H1 (cell line): ENCODE measurements around the gene C16orf89. TPM values are rescaled to one million over a fixed set of nuclear protein-coding genes. Genes with fewer than 3 reads are reported as not detected.

ENCODE experiments used
- CTCF ChIA-PET: fragments of 300-600 bp; sonication (Branson Sonifier 250); formaldehyde crosslinking; loops from one replicate; lab custom pipeline; 2021; ENCODE audit not compliant: partially characterized antibody; lab: Charles Lee
- POLR2A ChIA-PET: fragments of 300-600 bp; sonication (Branson Sonifier 250); formaldehyde crosslinking; loops from one replicate; lab custom pipeline; 2021; ENCODE audit warnings: inconsistent platforms; ENCODE audit not compliant: partially characterized antibody; lab: Charles Lee
- DNase-seq, 2 experiments: peaks; one replicate each; pipeline versions ENCODE4 v3.0.0 to v3.0.0-alpha.2; 2010 to 2022; ENCODE audit warnings: low spot score in 2 of 2, low read depth in 1 of 2, mixed read lengths in 1 of 2
- FAIRE-seq: peaks from 2 replicates; lab custom pipeline; 2011; peaks lifted over from hg19 to GRCh38; lab: Jason Lieb, UNC
- H2AFZ ChIP-seq: 2 replicates; pipeline ENCODE4 v1.8.1; 2012; ENCODE audit warnings: low read length, inconsistent platforms
- H2AK5ac ChIP-seq: 2 replicates; pipeline ENCODE4 v1.6.1; 2013; ENCODE audit warnings: low read depth, low read length
- H2BK120ac ChIP-seq: replicated peaks from 2 replicates; pipeline ENCODE3; 2013; ENCODE audit warnings: low read depth, low read length, inconsistent platforms
- H2BK12ac ChIP-seq: 2 replicates; pipeline ENCODE4 v1.6.1; 2013; ENCODE audit warnings: low read depth, low read length
- H2BK15ac ChIP-seq: 2 replicates; pipeline ENCODE4 v1.6.1; 2013; ENCODE audit warnings: low read length
- H2BK20ac ChIP-seq: 2 replicates; pipeline ENCODE4 v1.6.1; 2013; ENCODE audit warnings: low read length
- H2BK5ac ChIP-seq: 2 replicates; pipeline ENCODE4 v1.6.1; 2013; ENCODE audit warnings: low read depth, low read length
- H3K14ac ChIP-seq: 2 replicates; pipeline ENCODE4 v1.6.1; 2013; ENCODE audit warnings: inconsistent platforms; ENCODE audit not compliant: insufficient read length
- H3K18ac ChIP-seq: 2 replicates; pipeline ENCODE4 v1.6.1; 2013; ENCODE audit warnings: low read length; ENCODE audit errors: extremely low read depth
- H3K23ac ChIP-seq: 2 replicates; pipeline ENCODE4 v1.6.1; 2013; ENCODE audit warnings: inconsistent platforms; ENCODE audit not compliant: insufficient read length
- H3K23me2 ChIP-seq: 2 replicates; pipeline ENCODE4 v1.6.1; 2013; ENCODE audit warnings: low read depth, low read length
- H3K27ac ChIP-seq: 2 replicates; pipeline ENCODE4 v1.6.1; 2011; ENCODE audit warnings: low read depth, low read length, inconsistent platforms
- H3K27me3 ChIP-seq, 4 experiments: replicated peaks in 1 of 4; 1 replicate in 1 of 4; 2 replicates in 3 of 4; pipeline versions ENCODE4 v1.6.1 to v1.8.1; 2011 to 2013; ENCODE audit warnings: low read length in 3 of 4, mild to moderate bottlenecking in 3 of 4, inconsistent platforms in 2 of 4, mixed read lengths in 2 of 4, moderate library complexity in 1 of 4; ENCODE audit not compliant: control insufficient read depth in 3 of 4, insufficient read depth in 3 of 4; ENCODE audit errors: extremely low read depth in 1 of 4
- H3K36me3 ChIP-seq, 4 experiments: 2 replicates each; pipeline versions ENCODE4 v1.6.1 to v1.8.1; 2011 to 2013; ENCODE audit warnings: mild to moderate bottlenecking in 4 of 4, low read length in 3 of 4, moderate library complexity in 2 of 4, control low read depth in 1 of 4, inconsistent platforms in 1 of 4; ENCODE audit not compliant: insufficient read depth in 4 of 4, control insufficient read depth in 2 of 4
- H3K4ac ChIP-seq: replicated peaks from 2 replicates; pipeline ENCODE3; 2013; ENCODE audit warnings: low read length, low read depth, mixed read lengths, inconsistent platforms; ENCODE audit not compliant: insufficient read length
- H3K4me1 ChIP-seq, 4 experiments: replicated peaks in 1 of 4; 1 replicate in 1 of 4; 2 replicates in 3 of 4; pipeline versions ENCODE4 v1.6.1 to v1.8.1; 2011 to 2013; ENCODE audit warnings: low read length in 3 of 4, inconsistent platforms in 2 of 4, mixed read lengths in 1 of 4; ENCODE audit not compliant: insufficient read depth in 4 of 4, control insufficient read depth in 3 of 4
- H3K4me2 ChIP-seq, 2 experiments: 2 replicates each; pipeline versions ENCODE4 v1.6.1 to v1.8.1; 2011 to 2013; ENCODE audit warnings: low read depth in 2 of 2, low read length in 2 of 2, control low read depth in 1 of 2, inconsistent platforms in 1 of 2, mild to moderate bottlenecking in 1 of 2; ENCODE audit not compliant: insufficient read depth in 1 of 2
- H3K4me3 ChIP-seq, 4 experiments: fragments of 200-600, 300-600 bp in 1 of 4; sonication (generic), shearing (Covaris generic), sonication (Bioruptor Twin) in 1 of 4; 2 replicates each; pipeline versions ENCODE4 v1.5.1 to v1.8.1; 2011 to 2016; ENCODE audit warnings: low read length in 4 of 4, low read depth in 3 of 4, control low read depth in 2 of 4, inconsistent platforms in 2 of 4, mild to moderate bottlenecking in 2 of 4, mixed read lengths in 1 of 4, moderate library complexity in 1 of 4; ENCODE audit not compliant: insufficient read depth in 2 of 4; ENCODE audit errors: extremely low read depth in 1 of 4
- H3K56ac ChIP-seq: replicated peaks from 2 replicates; pipeline ENCODE3; 2013; ENCODE audit warnings: low read depth, mild to moderate bottlenecking, mixed read lengths, low read length, inconsistent platforms; ENCODE audit not compliant: insufficient read length
- H3K79me1 ChIP-seq: 2 replicates; pipeline ENCODE4 v1.6.1; 2013; ENCODE audit warnings: low read depth, low read length, control low read depth
- H3K79me2 ChIP-seq, 2 experiments: 2 replicates each; pipeline versions ENCODE4 v1.6.1 to v1.8.1; 2012 to 2013; ENCODE audit warnings: low read length in 2 of 2, mild to moderate bottlenecking in 2 of 2, inconsistent platforms in 1 of 2; ENCODE audit not compliant: insufficient read depth in 2 of 2, control insufficient read depth in 1 of 2
- H3K9ac ChIP-seq, 4 experiments: replicated peaks in 1 of 4; 1 replicate in 1 of 4; 2 replicates in 3 of 4; pipeline versions ENCODE4 v1.6.1 to v1.8.1; 2011 to 2013; ENCODE audit warnings: low read depth in 3 of 4, low read length in 3 of 4, control low read depth in 2 of 4, mild to moderate bottlenecking in 2 of 4, moderate library complexity in 2 of 4, inconsistent platforms in 1 of 4; ENCODE audit errors: extremely low read depth in 1 of 4
- H3K9me3 ChIP-seq, 2 experiments: 2 replicates each; pipeline versions ENCODE4 v1.6.1 to v1.8.1; 2012 to 2013; ENCODE audit warnings: mild to moderate bottlenecking in 2 of 2, moderate library complexity in 2 of 2, control low read depth in 1 of 2, inconsistent platforms in 1 of 2, low read depth in 1 of 2, low read length in 1 of 2, mixed read lengths in 1 of 2; ENCODE audit not compliant: insufficient read depth in 2 of 2
- H4K20me1 ChIP-seq, 2 experiments: replicated peaks in 1 of 2; 2 replicates each; pipeline versions ENCODE3 to v1.8.1; 2011 to 2013; ENCODE audit warnings: inconsistent platforms in 2 of 2, low read length in 2 of 2, mild to moderate bottlenecking in 1 of 2; ENCODE audit not compliant: insufficient read depth in 2 of 2, control insufficient read depth in 1 of 2
- H4K5ac ChIP-seq: 2 replicates; pipeline ENCODE4 v1.6.1; 2013; ENCODE audit warnings: low read length, low read depth, mixed read lengths, inconsistent platforms; ENCODE audit not compliant: insufficient read length
- H4K8ac ChIP-seq: 2 replicates; pipeline ENCODE4 v1.8.0; 2013; ENCODE audit warnings: mild to moderate bottlenecking, moderate library complexity, low read length, inconsistent platforms; ENCODE audit not compliant: insufficient read depth; ENCODE audit errors: extremely low read depth
- H4K91ac ChIP-seq: replicated peaks from 2 replicates; pipeline ENCODE3; 2013; ENCODE audit warnings: low read length, mixed read lengths, inconsistent platforms; ENCODE audit not compliant: insufficient read length
- BACH1 ChIP-seq: IDR thresholded peaks from 2 replicates; pipeline ENCODE4 v1.6.1; 2012; ENCODE audit warnings: low read length, improper control_type of control experiment
- BRCA1 ChIP-seq: IDR thresholded peaks from 2 replicates; pipeline ENCODE4 v1.6.1; 2012; ENCODE audit warnings: low read depth, low read length, improper control_type of control experiment
- CHD2 ChIP-seq: IDR thresholded peaks from 2 replicates; pipeline ENCODE4 v1.6.1; 2012; ENCODE audit warnings: low read length, improper control_type of control experiment
- CTBP2 ChIP-seq: IDR thresholded peaks from 2 replicates; pipeline ENCODE4 v1.7.0; 2011; ENCODE audit warnings: borderline replicate concordance, mild to moderate bottlenecking, moderate library complexity, mixed read lengths, low read length; ENCODE audit not compliant: insufficient read depth, insufficient read length
- EP300 ChIP-seq, 2 experiments: IDR thresholded peaks; 1 replicate in 1 of 2; 2 replicates in 1 of 2; pipeline ENCODE4 v1.6.1; 2011 to 2012; ENCODE audit warnings: low read depth in 2 of 2, low read length in 2 of 2, mild to moderate bottlenecking in 2 of 2, borderline replicate concordance in 1 of 2, inconsistent platforms in 1 of 2, moderate library complexity in 1 of 2
- JUND ChIP-seq: IDR thresholded peaks from 2 replicates; pipeline ENCODE4 v1.6.1; 2011; ENCODE audit warnings: mild to moderate bottlenecking, improper control_type of control experiment, low read length
- SIRT6 ChIP-seq: IDR thresholded peaks from one replicate; pipeline ENCODE4 v1.7.1; 2012; ENCODE audit warnings: low read length, inconsistent platforms
- SP1 ChIP-seq: IDR thresholded peaks from 2 replicates; pipeline ENCODE4 v1.6.1; 2011; ENCODE audit warnings: low read depth, low read length
- SRF ChIP-seq: IDR thresholded peaks from 2 replicates; pipeline ENCODE4 v1.6.1; 2011; ENCODE audit warnings: mild to moderate bottlenecking, low read depth, low read length, moderate library complexity
- SUZ12 ChIP-seq: fragments of 200-600 bp; sonication (generic); IDR thresholded peaks from 2 replicates; pipeline ENCODE4 v1.6.1; 2012; ENCODE audit warnings: mild to moderate bottlenecking, inconsistent platforms, low read length, moderate library complexity, mixed read lengths
- TEAD4 ChIP-seq: IDR thresholded peaks from 2 replicates; pipeline ENCODE4 v1.6.1; 2012; ENCODE audit warnings: low read depth, low read length, inconsistent platforms, mixed read lengths
- WGBS, 2 experiments: shearing (Covaris generic) in 1 of 2; methylation state at CpG; one replicate each; pipeline versions ENCODE4 v1.1.6 to v1.1.7; 2013 to 2015; ENCODE audit warnings: low lambda C conversion rate in 2 of 2, mixed read lengths in 2 of 2, inconsistent platforms in 1 of 2, low coverage in 1 of 2, missing lambda C conversion rate in 1 of 2; ENCODE audit not compliant: insufficient replicate concordance in 2 of 2, insufficient coverage in 1 of 2, insufficient read length in 1 of 2; ENCODE audit errors: extremely low coverage in 1 of 2, missing lambda C conversion rate in 1 of 2; 5-methylcytosine and 5-hydroxymethylcytosine counted together
- polyA plus RNA-seq, 7 experiments: library from polyadenylated mRNA; depleted of rRNA in 3 of 7; stranded (reverse) in 5 of 7; unstranded in 2 of 7; fragments of >200 nt in 5 of 7; fragments of 200-250 nt in 2 of 7; gene quantifications; 1 replicate in 5 of 7; 2 replicates in 1 of 7; 4 replicates in 1 of 7; pipeline versions ENCODE4 v1.2.1 to v1.2.3, GENCODE V29; 2011 to 2013; ENCODE audit warnings: missing spikeins in 2 of 7, mixed read lengths in 2 of 7
- total RNA-seq: library from RNA; stranded (reverse); fragmentation: NEBNext Ultra II Directional; extraction: Animal tissue kit (Norgen Biotek cat#: 25700); gene quantifications from 2 replicates; pipeline ENCODE4 v1.2.1, GENCODE V29; 2021
- TF ChIP-seq, protein P1 (sequence below): IDR thresholded peaks from 2 replicates; pipeline ENCODE4 v1.6.1; 2011; ENCODE audit warnings: low read length, improper control_type of control experiment
- TF ChIP-seq, protein P2 (sequence below): IDR thresholded peaks from 2 replicates; pipeline ENCODE4 v1.6.1; 2011; ENCODE audit warnings: low read depth, mild to moderate bottlenecking, low read length; ENCODE audit not compliant: insufficient read depth

C16orf89 gene
- total and polyA plus RNA-seq, 2 of the 8 experiments (the other 6 are each of a cell fraction or from before 2014, with no cell fraction given) = 6.7 to 9.9 TPM

DNA sequence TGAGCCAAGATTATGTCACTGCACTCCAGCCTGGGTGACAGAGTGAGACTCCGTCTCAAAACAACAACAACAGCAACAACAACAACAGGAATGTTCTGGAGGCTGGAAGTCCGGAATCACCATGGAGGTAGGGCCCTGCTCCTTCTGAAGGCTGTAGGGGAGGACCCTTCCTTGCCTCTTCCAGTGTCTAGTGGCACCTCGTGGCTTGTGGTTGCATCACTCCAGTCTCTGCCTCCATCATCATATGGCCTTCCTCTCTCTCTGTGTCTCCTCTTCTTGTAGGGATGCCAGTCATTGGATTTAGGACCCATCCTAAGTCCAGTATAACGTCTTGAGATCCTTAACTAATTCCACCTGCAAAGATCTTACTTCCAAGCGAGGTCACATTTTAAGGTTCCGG, 46.0 kb downstream of the C16orf89 start:
- Histone ChIP-seq H2AFZ (no peak overlapping the region), H3K4ac (no peak overlapping the region), H3K14ac (no peak overlapping the region), H3K23ac (no peak overlapping the region), H3K56ac (no peak overlapping the region), H3K23me2 (no peaks in the 10 kb centered on the region), H3K4me2 (no peak overlapping the region), H4K20me1 (no peaks in the 10 kb centered on the region), H4K5ac (no peak overlapping the region), H3K79me2 (no peaks in the 10 kb centered on the region), H3K9ac (no peak overlapping the region), H2BK5ac (no peak overlapping the region), H3K27ac (no peak overlapping the region), H3K4me1 (peaks cover 0 to 2% (median 0%) of the 10 kb centered on the region in 4 experiments; a peak in 1 of 7 replicates), H3K9me3 (no peaks in the 10 kb centered on the region), H3K4me3 (no peak overlapping the region), H3K79me1 (no peaks in the 10 kb centered on the region), H3K18ac (no peak overlapping the region), H3K27me3 (no peaks in the 10 kb centered on the region), H3K36me3 (no peaks in the 10 kb centered on the region), H2BK15ac (no peak overlapping the region), H2AK5ac (no peak overlapping the region), H2BK12ac (no peak overlapping the region), H4K91ac (no peak overlapping the region), H2BK20ac (no peak overlapping the region), H2BK120ac (no peak overlapping the region), H4K8ac (no peak overlapping the region)
- no peak for FAIRE-seq
- POLR2A ChIA-PET = interaction anchor here (1.2 to 4.2 kb wide), 2 partner anchors 8 to 14 kb away, joined by 3 to 15 read pairs; partner anchors contain the start of gene NAGPA
- 88% methylated on average over 6 of the region's 6 CpGs; no CpG with 5 or more reads in 1 of the 2 experiments for WGBS, 2 experiments
- no peak for DNase-seq
- CTCF ChIA-PET = interaction anchor here (0.6 to 1.4 kb wide), 5 partner anchors 10 to 409 kb away, joined by 3 to 9 read pairs (median 3); no protein-coding TSS in a partner anchor
- TF ChIP-seq EP300 (IDR thresholded peaks at IDR 0.05; ENCODE audit: borderline replicate concordance in 1 of 2, low read depth in 2 of 2, low read length in 2 of 2) (no peak), SUZ12 (no peak), SRF (no peak), JUND (no peak), CTBP2 (no peak), SIRT6 (no peak), TEAD4 (no peak), CHD2 (no peak), BACH1 (no peak), SP1 (no peak), BRCA1 (no peak)
- TF ChIP-seq, protein P1, sequence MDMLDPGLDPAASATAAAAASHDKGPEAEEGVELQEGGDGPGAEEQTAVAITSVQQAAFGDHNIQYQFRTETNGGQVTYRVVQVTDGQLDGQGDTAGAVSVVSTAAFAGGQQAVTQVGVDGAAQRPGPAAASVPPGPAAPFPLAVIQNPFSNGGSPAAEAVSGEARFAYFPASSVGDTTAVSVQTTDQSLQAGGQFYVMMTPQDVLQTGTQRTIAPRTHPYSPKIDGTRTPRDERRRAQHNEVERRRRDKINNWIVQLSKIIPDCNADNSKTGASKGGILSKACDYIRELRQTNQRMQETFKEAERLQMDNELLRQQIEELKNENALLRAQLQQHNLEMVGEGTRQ = no peak
- TF ChIP-seq, protein P2, sequence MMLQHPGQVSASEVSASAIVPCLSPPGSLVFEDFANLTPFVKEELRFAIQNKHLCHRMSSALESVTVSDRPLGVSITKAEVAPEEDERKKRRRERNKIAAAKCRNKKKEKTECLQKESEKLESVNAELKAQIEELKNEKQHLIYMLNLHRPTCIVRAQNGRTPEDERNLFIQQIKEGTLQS = no peak
